IMR-90 (cell line): ENCODE results near the gene PAM.

Source experiments
- CHD1 ChIP-seq: IDR thresholded peaks from 2 replicates; pipeline ENCODE4 v1.6.1; 2012; ENCODE audit warnings: low read depth, low read length, improper control_type of control experiment
- MAFK ChIP-seq: IDR thresholded peaks from 2 replicates; pipeline ENCODE4 v1.6.1; 2012; ENCODE audit warnings: low read depth, low read length, improper control_type of control experiment
- MAZ ChIP-seq: IDR thresholded peaks from 2 replicates; pipeline ENCODE4 v1.6.1; 2012; ENCODE audit warnings: low read depth, mild to moderate bottlenecking, low read length, improper control_type of control experiment, moderate library complexity, borderline replicate concordance
- POLR2A ChIP-seq: IDR thresholded peaks from 2 replicates; pipeline ENCODE4 v1.6.1; 2012; ENCODE audit warnings: mild to moderate bottlenecking, low read depth, low read length
- RCOR1 ChIP-seq: IDR thresholded peaks from 2 replicates; pipeline ENCODE4 v1.6.1; 2012; ENCODE audit warnings: mild to moderate bottlenecking, low read length, improper control_type of control experiment; ENCODE audit not compliant: insufficient replicate concordance
- TF ChIP-seq, protein P1 (sequence below): conservative IDR thresholded peaks from 2 replicates; pipeline ENCODE4 v1.5.1; 2012; ENCODE audit warnings: mild to moderate bottlenecking, low read depth, low read length, improper control_type of control experiment

DNA sequence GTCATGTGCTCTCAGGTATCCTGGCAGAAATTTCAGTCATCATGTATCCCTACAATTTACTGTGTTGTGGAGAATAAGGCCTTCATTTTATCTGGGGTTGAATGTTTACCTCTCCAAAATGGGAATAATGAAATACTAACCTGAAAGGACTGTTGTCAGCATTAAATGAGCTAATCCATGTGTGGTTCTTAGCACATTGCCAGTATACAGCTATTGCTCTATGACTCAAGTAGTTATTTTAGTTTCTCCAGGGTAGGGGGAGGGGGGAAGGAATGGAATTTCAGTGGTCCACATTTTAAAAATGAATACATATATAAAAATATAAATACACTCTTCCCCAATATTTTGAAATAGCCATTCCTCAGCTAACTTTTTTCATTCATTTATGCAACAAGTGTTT is 3.5 kb downstream of the PAM start:
- TF ChIP-seq, protein P1, sequence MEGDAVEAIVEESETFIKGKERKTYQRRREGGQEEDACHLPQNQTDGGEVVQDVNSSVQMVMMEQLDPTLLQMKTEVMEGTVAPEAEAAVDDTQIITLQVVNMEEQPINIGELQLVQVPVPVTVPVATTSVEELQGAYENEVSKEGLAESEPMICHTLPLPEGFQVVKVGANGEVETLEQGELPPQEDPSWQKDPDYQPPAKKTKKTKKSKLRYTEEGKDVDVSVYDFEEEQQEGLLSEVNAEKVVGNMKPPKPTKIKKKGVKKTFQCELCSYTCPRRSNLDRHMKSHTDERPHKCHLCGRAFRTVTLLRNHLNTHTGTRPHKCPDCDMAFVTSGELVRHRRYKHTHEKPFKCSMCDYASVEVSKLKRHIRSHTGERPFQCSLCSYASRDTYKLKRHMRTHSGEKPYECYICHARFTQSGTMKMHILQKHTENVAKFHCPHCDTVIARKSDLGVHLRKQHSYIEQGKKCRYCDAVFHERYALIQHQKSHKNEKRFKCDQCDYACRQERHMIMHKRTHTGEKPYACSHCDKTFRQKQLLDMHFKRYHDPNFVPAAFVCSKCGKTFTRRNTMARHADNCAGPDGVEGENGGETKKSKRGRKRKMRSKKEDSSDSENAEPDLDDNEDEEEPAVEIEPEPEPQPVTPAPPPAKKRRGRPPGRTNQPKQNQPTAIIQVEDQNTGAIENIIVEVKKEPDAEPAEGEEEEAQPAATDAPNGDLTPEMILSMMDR: no peak
- no peak for TF ChIP-seq POLR2A
- TF ChIP-seq RCOR1: no peak
- no peak for TF ChIP-seq CHD1
- TF ChIP-seq MAZ: no peak
- peak; percentile 88 for TF ChIP-seq MAFK
